Omental fat pad (tissue), 4 donors: ENCODE measurements around the gene SKIDA1. TPM values are rescaled to one million over a fixed set of nuclear protein-coding genes. Genes with fewer than 3 reads are reported as not detected.

Experiments
- ATAC-seq: fragments of 150-250 bp; one replicate; pipeline ENCODE4 v1.9.1; 2016; ENCODE audit warnings: mild to moderate bottlenecking, moderate library complexity; ENCODE audit not compliant: low FRiP score
- DNase-seq: peaks from one replicate; pipeline ENCODE4 v3.0.0-alpha.2; 2019; ENCODE audit warnings: low spot score
- CTCF ChIP-seq, 3 donors: fragments of 450-650 bp; IDR thresholded peaks; one replicate each; pipeline ENCODE4 v1.5.1; 2016 to 2017; ENCODE audit warnings: antibody characterized with exemption in 3 of 3, mild to moderate bottlenecking in 3 of 3, moderate library complexity in 2 of 3
- total RNA-seq, 4 donors: library from RNA; depleted of rRNA; stranded (reverse); fragments of >200 nt; gene quantifications; one replicate each; pipeline ENCODE4 v1.1.0, GENCODE V29; 2016

SKIDA1 gene
- total RNA-seq, 4 donors from 2014 or later: 0.36 to 1.4 (median 0.77) TPM

- TF ChIP-seq CTCF (IDR thresholded peaks at IDR 0.05): no peak
- ATAC-seq (no peak), DNase-seq (no peak)
Observed at GRCh38 chr10:21511095-21511570, 14.3 kb downstream of the SKIDA1 start.

- no peak for DNase-seq
- ATAC-seq: peak; percentile 43
- no peak for TF ChIP-seq CTCF (IDR thresholded peaks at IDR 0.05)
Observed at GRCh38 chr10:21510241-21511094, 15.0 kb downstream of the SKIDA1 start.

- no peak for TF ChIP-seq CTCF (IDR thresholded peaks at IDR 0.05)
- ATAC-seq (peak; percentile 15), DNase-seq (no peak)
Observed at GRCh38 chr10:21509341-21510240, 15.9 kb downstream of the SKIDA1 start.

- DNase-seq (no peak), ATAC-seq (no peak)
- TF ChIP-seq CTCF (IDR thresholded peaks at IDR 0.05): no peak
Observed at GRCh38 chr10:21508706-21509331, 16.7 kb downstream of the SKIDA1 start.

- ATAC-seq (peak; percentile 31), DNase-seq (no peak)
- no peak for TF ChIP-seq CTCF (IDR thresholded peaks at IDR 0.05)
Observed at GRCh38 chr10:21507150-21507549, 18.3 kb downstream of the SKIDA1 start.

GRCh38 chr10:21506351-21506750 is 19.1 kb downstream of the SKIDA1 start:
- TF ChIP-seq CTCF (IDR thresholded peaks at IDR 0.05): no peak
- no peak for DNase-seq
- no peak for ATAC-seq
